ENCODE data around the gene BABAM1.

The BABAM1 gene

GRCh38 chr19:17243830-17244617 lies 23.2 kb upstream of the BABAM1 start:
- no peaks in the 10 kb centered on the region for H3K9me3 ChIP-seq (replicated peaks in 1 of 2; ENCODE audit: control insufficient read depth in 2 of 2, insufficient read depth in 1 of 2, low read depth in 1 of 2, low read length in 2 of 2)
- no peak overlapping the region for H3K27ac ChIP-seq (replicated peaks; ENCODE audit: low read length)
- H3K27me3 ChIP-seq (ENCODE audit: control insufficient read depth in 3 of 3, insufficient read depth in 3 of 3, low read depth in 1 of 3, low read length in 3 of 3): no peaks in the 10 kb centered on the region
- no peak overlapping the region for H2BK15ac ChIP-seq (ENCODE audit: low read length)
- peak overlapping the region; percentile 43 for H2AFZ ChIP-seq (ENCODE audit: low read length)
- no peak overlapping the region for H3K4ac ChIP-seq (ENCODE audit: low read length)
- H4K8ac ChIP-seq (ENCODE audit: low read depth, low read length): no peak overlapping the region
- peaks cover 28 to 44% of the 10 kb centered on the region in 2 donors for H3K4me1 ChIP-seq (ENCODE audit: control insufficient read depth in 2 of 2, insufficient read depth in 1 of 2, low read depth in 1 of 2, low read length in 2 of 2)
- no peak overlapping the region for H2BK12ac ChIP-seq (ENCODE audit: low read length)
- H3K79me1 ChIP-seq (ENCODE audit: low read depth, low read length): peaks cover 18% of the 10 kb centered on the region
- H3K14ac ChIP-seq (ENCODE audit: low read length): peak overlapping the region; percentile 84
- H3K9ac ChIP-seq (ENCODE audit: low read depth, low read length, poor library complexity): peak overlapping the region; percentile 95
- no peak overlapping the region for H4K91ac ChIP-seq (ENCODE audit: low read depth, low read length, poor library complexity)
- no CpG with 5 or more reads among the region's 52 CpGs for WGBS, 2 donors (ENCODE audit: extremely low coverage in 2 of 2, insufficient read length in 2 of 2, insufficient replicate concordance in 1 of 2)
- no peak overlapping the region for H2BK120ac ChIP-seq (ENCODE audit: low read depth, low read length)
- no peak for DNase-seq (ENCODE audit: low spot score)
- peak overlapping the region; percentile 91 to 92 for H3K4me3 ChIP-seq (ENCODE audit: low read length in 2 of 2)
- no peak overlapping the region for H2BK5ac ChIP-seq (ENCODE audit: low read length)
- peak overlapping the region; percentile 95 for H3K18ac ChIP-seq (ENCODE audit: low read length)
- H2AK5ac ChIP-seq (ENCODE audit: low read depth, low read length): peak overlapping the region; percentile 99
- H3K36me3 ChIP-seq (replicated peaks in 1 of 2; ENCODE audit: control insufficient read depth in 2 of 2, insufficient read depth in 2 of 2, low read length in 2 of 2): peaks cover 3 to 20% of the 10 kb centered on the region in 2 donors
- peak overlapping the region; percentile 97 for H3K4me2 ChIP-seq (ENCODE audit: insufficient read depth, low read length, poor library complexity, severe bottlenecking)
- peak overlapping the region; percentile 98 for H3K23ac ChIP-seq (ENCODE audit: low read depth, low read length, poor library complexity)

GRCh38 chr19:17244618-17245534 lies 22.4 kb upstream of the BABAM1 start:
- H3K4me3 ChIP-seq (ENCODE audit: low read length in 2 of 2): peak overlapping the region; percentile 91 to 92
- H3K9ac ChIP-seq (ENCODE audit: low read depth, low read length, poor library complexity): peak overlapping the region; percentile 95
- H2BK12ac ChIP-seq (ENCODE audit: low read length): no peak overlapping the region
- H4K91ac ChIP-seq (ENCODE audit: low read depth, low read length, poor library complexity): no peak overlapping the region
- H3K36me3 ChIP-seq (replicated peaks in 1 of 2; ENCODE audit: control insufficient read depth in 2 of 2, insufficient read depth in 2 of 2, low read length in 2 of 2): peaks cover 3 to 18% of the 10 kb centered on the region in 2 donors
- H2AK5ac ChIP-seq (ENCODE audit: low read depth, low read length): peak overlapping the region; percentile 99
- no peaks in the 10 kb centered on the region for H3K9me3 ChIP-seq (replicated peaks in 1 of 2; ENCODE audit: control insufficient read depth in 2 of 2, insufficient read depth in 1 of 2, low read depth in 1 of 2, low read length in 2 of 2)
- peaks cover 28 to 45% of the 10 kb centered on the region in 2 donors for H3K4me1 ChIP-seq (ENCODE audit: control insufficient read depth in 2 of 2, insufficient read depth in 1 of 2, low read depth in 1 of 2, low read length in 2 of 2)
- H3K14ac ChIP-seq (ENCODE audit: low read length): no peak overlapping the region
- peak overlapping the region; percentile 97 for H3K4me2 ChIP-seq (ENCODE audit: insufficient read depth, low read length, poor library complexity, severe bottlenecking)
- H3K18ac ChIP-seq (ENCODE audit: low read length): peak overlapping the region; percentile 95
- no peak for DNase-seq (ENCODE audit: low spot score)
- no peaks in the 10 kb centered on the region for H3K27me3 ChIP-seq (ENCODE audit: control insufficient read depth in 3 of 3, insufficient read depth in 3 of 3, low read depth in 1 of 3, low read length in 3 of 3)
- no peak overlapping the region for H3K4ac ChIP-seq (ENCODE audit: low read length)
- H2BK15ac ChIP-seq (ENCODE audit: low read length): peak overlapping the region; percentile 31
- H2BK120ac ChIP-seq (ENCODE audit: low read depth, low read length): no peak overlapping the region
- H4K8ac ChIP-seq (ENCODE audit: low read depth, low read length): no peak overlapping the region
- H2AFZ ChIP-seq (ENCODE audit: low read length): peak overlapping the region; percentile 43
- no peak overlapping the region for H3K27ac ChIP-seq (replicated peaks; ENCODE audit: low read length)
- no CpG with 5 or more reads among the region's 100 CpGs for WGBS, 2 donors (ENCODE audit: extremely low coverage in 2 of 2, insufficient read length in 2 of 2, insufficient replicate concordance in 1 of 2)
- peaks cover 18% of the 10 kb centered on the region for H3K79me1 ChIP-seq (ENCODE audit: low read depth, low read length)
- peak overlapping the region; percentile 75 for H2BK5ac ChIP-seq (ENCODE audit: low read length)
- peak overlapping the region; percentile 98 for H3K23ac ChIP-seq (ENCODE audit: low read depth, low read length, poor library complexity)

- Histone ChIP-seq H3K23ac (ENCODE audit: low read depth, low read length, poor library complexity) (peak within 1 kb of the TSS; percentile 98), H3K27ac (replicated peaks; ENCODE audit: low read length) (peak within 1 kb of the TSS; percentile 88), H4K91ac (ENCODE audit: low read depth, low read length, poor library complexity) (no peak within 1 kb of the TSS), H2AFZ (ENCODE audit: low read length) (peak within 1 kb of the TSS; percentile 90), H2BK5ac (ENCODE audit: low read length) (peak within 1 kb of the TSS; percentile 75), H3K14ac (ENCODE audit: low read length) (no peak within 1 kb of the TSS), H2AK5ac (ENCODE audit: low read depth, low read length) (peak within 1 kb of the TSS; percentile 99), H3K4me2 (ENCODE audit: insufficient read depth, low read length, poor library complexity, severe bottlenecking) (peak within 1 kb of the TSS; percentile 97), H3K27me3 (ENCODE audit: control insufficient read depth in 3 of 3, insufficient read depth in 3 of 3, low read depth in 1 of 3, low read length in 3 of 3) (peaks cover 0 to 2% (median 0%) of the 10 kb centered on the region in 3 experiments), H2BK120ac (ENCODE audit: low read depth, low read length) (no peak within 1 kb of the TSS), H3K9me3 (replicated peaks in 1 of 2; ENCODE audit: control insufficient read depth in 2 of 2, insufficient read depth in 1 of 2, low read depth in 1 of 2, low read length in 2 of 2) (no peaks in the 10 kb centered on the region), H3K79me1 (ENCODE audit: low read depth, low read length) (peaks cover 17% of the 10 kb centered on the region), H2BK12ac (ENCODE audit: low read length) (peak within 1 kb of the TSS; percentile 90), H3K4ac (ENCODE audit: low read length) (peak within 1 kb of the TSS; percentile 48), H4K8ac (ENCODE audit: low read depth, low read length) (no peak within 1 kb of the TSS), H3K4me1 (ENCODE audit: control insufficient read depth in 2 of 2, insufficient read depth in 1 of 2, low read depth in 1 of 2, low read length in 2 of 2) (peaks cover 28 to 42% of the 10 kb centered on the region in 2 donors), H3K18ac (ENCODE audit: low read length) (peak within 1 kb of the TSS; percentile 95), H3K36me3 (replicated peaks in 1 of 2; ENCODE audit: control insufficient read depth in 2 of 2, insufficient read depth in 2 of 2, low read length in 2 of 2) (peaks cover under 1 to 11% of the 10 kb centered on the region in 2 donors), H3K9ac (ENCODE audit: low read depth, low read length, poor library complexity) (peak within 1 kb of the TSS; percentile 95), H3K4me3 (ENCODE audit: low read length in 2 of 2) (peak within 1 kb of the TSS; percentile 91 to 92), H2BK15ac (ENCODE audit: low read length) (peak within 1 kb of the TSS; percentile 80)
- DNase-seq (ENCODE audit: low spot score): no peak
- WGBS, 2 donors (ENCODE audit: extremely low coverage in 2 of 2, insufficient read length in 2 of 2, insufficient replicate concordance in 1 of 2): no CpG with 5 or more reads among the region's 72 CpGs
These were observed 21.7 kb upstream of the BABAM1 start, which contains the start of gene NR2F6 for GRCh38 chr19:17245535-17245984. TSS of gene NR2F6 (minus strand) at chr19:17245919. CDS start at chr19:17245220, 699 bp downstream.
